ENCODE data around the gene TSPAN31. TPM values are rescaled to one million over a fixed set of nuclear protein-coding genes. Genes with fewer than 3 reads are reported as not detected.
A peak's percentile ranks its signal among the peaks of the same experiment; 100 is the strongest.

TSPAN31 gene
- total and polyA plus RNA-seq, 2 of the 8 experiments (the other 6 are each of a cell fraction or from before 2014, with no cell fraction given) = 15.8 to 31.4 TPM

DNA sequence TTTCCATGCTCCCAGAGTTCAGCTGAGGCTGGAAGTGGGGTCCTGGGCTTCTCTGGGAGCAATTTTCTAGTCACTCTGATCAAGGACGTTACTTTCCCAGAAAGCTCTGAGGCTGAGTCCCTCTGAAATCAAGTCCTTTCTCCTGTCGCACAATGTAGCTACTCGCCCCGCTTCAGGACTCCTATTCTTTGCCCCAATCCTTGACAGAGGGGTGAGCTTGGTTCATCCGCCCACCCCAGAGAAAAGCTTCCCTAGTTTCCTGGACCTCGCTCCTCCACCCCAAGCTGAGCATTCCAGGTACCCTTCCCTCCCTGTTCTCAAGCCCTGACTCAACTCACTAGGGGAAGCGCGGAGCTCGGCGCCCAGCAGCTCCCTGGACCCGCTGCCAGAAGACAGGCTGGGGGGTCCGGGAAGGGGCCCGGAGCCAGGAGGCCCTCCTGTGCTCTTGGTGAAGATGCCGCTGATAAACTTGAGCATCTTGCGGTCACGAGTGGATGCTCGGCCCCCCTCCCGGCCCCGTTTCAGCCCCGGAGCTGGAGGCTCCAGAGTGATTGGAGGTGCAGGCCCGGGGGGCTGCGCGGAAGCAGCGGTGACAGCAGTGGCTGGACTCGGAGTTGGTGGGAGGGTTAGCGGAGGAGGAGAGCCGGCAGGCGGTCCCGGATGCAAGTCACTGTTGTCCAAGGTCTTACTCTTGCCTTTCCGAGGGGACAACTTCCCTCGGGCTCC is 7.9 kb upstream of the TSPAN31 start:
- DNase-seq (ENCODE audit: low read depth in 1 of 2, low spot score in 2 of 2) = peak in 1 of 2 experiments; percentile 62
- H2AFZ ChIP-seq (ENCODE audit: low read length) = no peak overlapping the region
- H3K23me2 ChIP-seq (ENCODE audit: low read depth, low read length) = peaks cover 2% of the 10 kb centered on the region; the same call in 1 of the 2 replicates
- peaks cover 0 to 6% (median 0%) of the 10 kb centered on the region in 4 experiments; a peak in 1 of 8 replicates for H3K36me3 ChIP-seq (ENCODE audit: control insufficient read depth in 2 of 4, insufficient read depth in 4 of 4, low read length in 3 of 4)
- no peaks in the 10 kb centered on the region; a peak in 1 of 4 replicates for H3K9me3 ChIP-seq (ENCODE audit: insufficient read depth in 2 of 2, low read depth in 1 of 2, low read length in 1 of 2)
- H3K4me2 ChIP-seq (ENCODE audit: insufficient read depth in 1 of 2, low read depth in 2 of 2, low read length in 2 of 2) = peak overlapping the region; percentile 79 to 93
- H3K27me3 ChIP-seq (replicated peaks in 1 of 4; ENCODE audit: control insufficient read depth in 3 of 4, extremely low read depth in 1 of 4, insufficient read depth in 3 of 4, low read length in 3 of 4) = peaks cover 50 to 97% (median 92%) of the 10 kb centered on the region in 4 experiments
- H3K18ac ChIP-seq (ENCODE audit: extremely low read depth, low read length) = no peak overlapping the region
- no peak overlapping the region for H2BK120ac ChIP-seq (replicated peaks; ENCODE audit: low read depth, low read length)
- peak overlapping the region; percentile 84; the same call in 1 of the 2 replicates for H2BK12ac ChIP-seq (ENCODE audit: low read depth, low read length)
- H2AK5ac ChIP-seq (ENCODE audit: low read depth, low read length) = no peak overlapping the region
- no peak overlapping the region for H3K14ac ChIP-seq (ENCODE audit: insufficient read length)
- H3K23ac ChIP-seq (ENCODE audit: insufficient read length) = no peak overlapping the region
- no peaks in the 10 kb centered on the region for H3K79me2 ChIP-seq (ENCODE audit: control insufficient read depth in 1 of 2, insufficient read depth in 2 of 2, low read length in 2 of 2)
- ChIA-PET CTCF (ENCODE audit: partially characterized antibody) (interaction anchor here (0.8 to 11.2 kb wide), 15 partner anchors 8 to 154 kb away, joined by 3 to 149 read pairs (median 7); partner anchors contain the start of genes CYP27B1 and TSPAN31), POLR2A (ENCODE audit: partially characterized antibody) (interaction anchor here (0.6 to 5.2 kb wide), 19 partner anchors 8 to 217 kb away, joined by 3 to 59 read pairs (median 5); partner anchors contain the start of genes ARHGEF25, CDK4, DDIT3 and EEF1AKMT3)
- no peak for FAIRE-seq
- 6% methylated on average over 28 of the region's 31 CpGs; no CpG with 5 or more reads in 1 of the 2 experiments for WGBS, 2 experiments (ENCODE audit: extremely low coverage in 1 of 2, insufficient coverage in 1 of 2, insufficient read length in 1 of 2, insufficient replicate concordance in 2 of 2, low coverage in 1 of 2, low lambda C conversion rate in 2 of 2, missing lambda C conversion rate in 1 of 2)
- H3K4ac ChIP-seq (replicated peaks; ENCODE audit: insufficient read length, low read depth, low read length) = peak overlapping the region; percentile 75
- H3K79me1 ChIP-seq (ENCODE audit: low read depth, low read length) = no peaks in the 10 kb centered on the region
- peaks cover 0 to 17% of the 10 kb centered on the region in 2 experiments for H4K20me1 ChIP-seq (replicated peaks in 1 of 2; ENCODE audit: control insufficient read depth in 1 of 2, insufficient read depth in 2 of 2, low read length in 2 of 2)
- peaks cover 6 to 29% (median 12%) of the 10 kb centered on the region in 4 experiments; a peak in 6 of 7 replicates for H3K4me1 ChIP-seq (replicated peaks in 1 of 4; ENCODE audit: control insufficient read depth in 3 of 4, insufficient read depth in 4 of 4, low read length in 3 of 4)
- H3K9ac ChIP-seq (replicated peaks in 1 of 4; ENCODE audit: extremely low read depth in 1 of 4, low read depth in 3 of 4, low read length in 3 of 4) = no peak overlapping the region
- peak overlapping the region; percentile 26 to 76 (median 39); a peak in 7 of 8 replicates for H3K4me3 ChIP-seq (ENCODE audit: extremely low read depth in 1 of 4, insufficient read depth in 2 of 4, low read depth in 3 of 4, low read length in 4 of 4)
- H2BK5ac ChIP-seq (ENCODE audit: low read depth, low read length) = no peak overlapping the region
- H3K56ac ChIP-seq (replicated peaks; ENCODE audit: insufficient read length, low read depth, low read length) = no peak overlapping the region
- no peak overlapping the region for H4K5ac ChIP-seq (ENCODE audit: insufficient read length, low read depth, low read length)
- H2BK15ac ChIP-seq (ENCODE audit: low read length) = peak overlapping the region; percentile 92; the same call in 1 of the 2 replicates
- H3K27ac ChIP-seq (ENCODE audit: low read depth, low read length) = no peak overlapping the region
- no peak overlapping the region for H4K91ac ChIP-seq (replicated peaks; ENCODE audit: insufficient read length, low read length)
- H4K8ac ChIP-seq (ENCODE audit: extremely low read depth, insufficient read depth, low read length) = peak overlapping the region; percentile 52; the same call in 1 of the 2 replicates
- H2BK20ac ChIP-seq (ENCODE audit: low read length) = no peak overlapping the region
- TF ChIP-seq PHF8 (conservative IDR thresholded peaks at IDR 0.05; ENCODE audit: low read depth, low read length) (no peak), RAD21 (IDR thresholded peaks at IDR 0.05 in 1 of 2, conservative IDR thresholded peaks at IDR 0.05 in 1 of 2; ENCODE audit: low read depth in 2 of 2, low read length in 2 of 2) (no peak), KDM5A (IDR thresholded peaks at IDR 0.05; ENCODE audit: low read length) (no peak), JUN (IDR thresholded peaks at IDR 0.05; ENCODE audit: low read depth, low read length) (no peak), EP300 (IDR thresholded peaks at IDR 0.05; ENCODE audit: borderline replicate concordance in 1 of 2, low read depth in 2 of 2, low read length in 2 of 2) (no peak), SIRT6 (IDR thresholded peaks at IDR 0.05; ENCODE audit: low read length) (no peak), SP1 (IDR thresholded peaks at IDR 0.05; ENCODE audit: low read depth, low read length) (no peak)
- TF ChIP-seq, protein P1, sequence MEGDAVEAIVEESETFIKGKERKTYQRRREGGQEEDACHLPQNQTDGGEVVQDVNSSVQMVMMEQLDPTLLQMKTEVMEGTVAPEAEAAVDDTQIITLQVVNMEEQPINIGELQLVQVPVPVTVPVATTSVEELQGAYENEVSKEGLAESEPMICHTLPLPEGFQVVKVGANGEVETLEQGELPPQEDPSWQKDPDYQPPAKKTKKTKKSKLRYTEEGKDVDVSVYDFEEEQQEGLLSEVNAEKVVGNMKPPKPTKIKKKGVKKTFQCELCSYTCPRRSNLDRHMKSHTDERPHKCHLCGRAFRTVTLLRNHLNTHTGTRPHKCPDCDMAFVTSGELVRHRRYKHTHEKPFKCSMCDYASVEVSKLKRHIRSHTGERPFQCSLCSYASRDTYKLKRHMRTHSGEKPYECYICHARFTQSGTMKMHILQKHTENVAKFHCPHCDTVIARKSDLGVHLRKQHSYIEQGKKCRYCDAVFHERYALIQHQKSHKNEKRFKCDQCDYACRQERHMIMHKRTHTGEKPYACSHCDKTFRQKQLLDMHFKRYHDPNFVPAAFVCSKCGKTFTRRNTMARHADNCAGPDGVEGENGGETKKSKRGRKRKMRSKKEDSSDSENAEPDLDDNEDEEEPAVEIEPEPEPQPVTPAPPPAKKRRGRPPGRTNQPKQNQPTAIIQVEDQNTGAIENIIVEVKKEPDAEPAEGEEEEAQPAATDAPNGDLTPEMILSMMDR (IDR thresholded peaks at IDR 0.05; ENCODE audit: control extremely low read depth in 1 of 3, insufficient read depth in 1 of 3, low read depth in 1 of 3, low read length in 3 of 3) = no peak

Measured in H1 (cell line).